Upper lobe of left lung (tissue), 6 donors: ENCODE data around the gene KCNQ4. TPM values are rescaled to one million over a fixed set of nuclear protein-coding genes. Genes with fewer than 3 reads are reported as not detected.

Source experiments
- ATAC-seq, 2 donors: fragments of 200-7000 bp; cut with Tn5 transposase; one replicate each; pipeline ENCODE4 v1.9.1; 2022; ENCODE audit warnings: mild to moderate bottlenecking in 2 of 2, moderate library complexity in 2 of 2; ENCODE audit not compliant: low FRiP score in 2 of 2
- DNase-seq, 2 donors: peaks; one replicate each; pipeline ENCODE4 v3.0.0-alpha.2; 2019 to 2020
- H3K27ac ChIP-seq, 4 donors: fragments of 200-600 bp; sonication (generic); one replicate each; pipeline ENCODE4 v1.5.1; 2016 to 2019
- H3K27me3 ChIP-seq, 4 donors: fragments of 200-600 bp; sonication (generic); one replicate each; pipeline ENCODE4 v1.5.1; 2017 to 2019
- H3K36me3 ChIP-seq, 4 donors: fragments of 200-600 bp; sonication (generic); one replicate each; pipeline ENCODE4 v1.5.1; 2016 to 2019
- H3K4me1 ChIP-seq, 4 donors: fragments of 200-600 bp; sonication (generic); one replicate each; pipeline ENCODE4 v1.5.1; 2018 to 2019
- H3K4me3 ChIP-seq, 4 donors: fragments of 200-600 bp; sonication (generic); one replicate each; pipeline ENCODE4 v1.5.1; 2017 to 2019; ENCODE audit warnings: mild to moderate bottlenecking in 2 of 4, moderate library complexity in 1 of 4
- H3K9me3 ChIP-seq, 4 donors: fragments of 200-600 bp; sonication (generic); one replicate each; pipeline ENCODE4 v1.5.1; 2018 to 2019
- CTCF ChIP-seq, 6 experiments: fragments of 450-650 bp in 4 of 6; fragments of 200-600 bp in 2 of 6; sonication (generic) in 2 of 6; IDR thresholded peaks; one replicate each; pipeline ENCODE4 v1.5.1; 2016 to 2019; ENCODE audit warnings: antibody characterized with exemption in 6 of 6
- EP300 ChIP-seq, 4 donors: sonication (generic); formaldehyde crosslinking; IDR thresholded peaks; one replicate each; pipeline ENCODE4 v1.5.1; 2017; ENCODE audit warnings: antibody characterized with exemption in 4 of 4, control low read depth in 2 of 4
- POLR2A ChIP-seq, 4 donors: fragments of 450-650 bp; IDR thresholded peaks; one replicate each; pipeline ENCODE4 v1.5.1; 2016 to 2017; ENCODE audit warnings: antibody characterized with exemption in 4 of 4, mild to moderate bottlenecking in 2 of 4
- POLR2AphosphoS5 ChIP-seq, 2 donors: sonication (generic); formaldehyde crosslinking; IDR thresholded peaks; one replicate each; pipeline ENCODE4 v1.5.1; 2017; ENCODE audit warnings: antibody characterized with exemption in 2 of 2
- WGBS, 2 donors: methylation state at CpG; one replicate each; pipeline ENCODE4 v1.1.5; 2017 to 2018; 5-methylcytosine and 5-hydroxymethylcytosine counted together
- total RNA-seq, 6 donors: library from RNA; depleted of rRNA in 4 of 6; stranded (reverse); fragments of >200 nt in 4 of 6; gene quantifications; one replicate each; pipeline versions ENCODE4 v1.1.0 to v1.2.1, GENCODE V29; 2016 to 2021
- donor health status: DM: no; HTN: no; CAD: no; lungs with moderate emphysema.
- donor health status: DM: no; HTN: yes; CAD: no; lungs with severe emphysema.

KCNQ4 gene
- total RNA-seq, 6 donors from 2014 or later, result 0.44 to 0.89 (median 0.60) TPM; not detected in 1

GRCh38 chr1:40739455-40740008 is 44.1 kb upstream of the KCNQ4 start:
- peaks cover 0 to 18% (median 10%) of the 10 kb centered on the region in 4 donors for H3K4me1 ChIP-seq
- peak overlapping the region in 2 of 4 donors; percentile 2 to 24 for H3K27ac ChIP-seq
- H3K36me3 ChIP-seq, result peaks cover 0 to 38% (median 13%) of the 10 kb centered on the region in 4 donors
- ATAC-seq, result no peak
- no peak overlapping the region for H3K4me3 ChIP-seq
- H3K9me3 ChIP-seq, result no peaks in the 10 kb centered on the region
- no peak for DNase-seq
- WGBS, 2 donors, result 93 to 98% methylated on average over 3 of the region's 3 CpGs
- no peaks in the 10 kb centered on the region for H3K27me3 ChIP-seq
- TF ChIP-seq EP300 (IDR thresholded peaks at IDR 0.05), result no peak
- TF ChIP-seq POLR2AphosphoS5 (IDR thresholded peaks at IDR 0.05), result no peak
- TF ChIP-seq CTCF (IDR thresholded peaks at IDR 0.05), result no peak
- no peak for TF ChIP-seq POLR2A (IDR thresholded peaks at IDR 0.05)

- ATAC-seq (no peak), DNase-seq (no peak)
- H3K36me3 ChIP-seq, result peaks cover 0 to 38% (median 13%) of the 10 kb centered on the region in 4 donors
- H3K4me1 ChIP-seq, result peaks cover 0 to 18% (median 10%) of the 10 kb centered on the region in 4 donors
- TF ChIP-seq POLR2A (IDR thresholded peaks at IDR 0.05) (no peak), POLR2AphosphoS5 (IDR thresholded peaks at IDR 0.05) (no peak), EP300 (IDR thresholded peaks at IDR 0.05) (no peak), CTCF (IDR thresholded peaks at IDR 0.05) (no peak)
- WGBS, 2 donors, result 53 to 64% methylated on average over 6 of the region's 6 CpGs
- no peaks in the 10 kb centered on the region for H3K27me3 ChIP-seq
- H3K4me3 ChIP-seq, result no peak overlapping the region
- no peaks in the 10 kb centered on the region for H3K9me3 ChIP-seq
- peak overlapping the region in 2 of 4 donors; percentile 2 to 24 for H3K27ac ChIP-seq
Observed at GRCh38 chr1:40740039-40740996, 43.3 kb upstream of the KCNQ4 start.

GRCh38 chr1:40740997-40741736 is 42.4 kb upstream of the KCNQ4 start:
- TF ChIP-seq POLR2AphosphoS5 (IDR thresholded peaks at IDR 0.05), result no peak
- TF ChIP-seq EP300 (IDR thresholded peaks at IDR 0.05), result no peak
- no peak for TF ChIP-seq POLR2A (IDR thresholded peaks at IDR 0.05)
- no peak for TF ChIP-seq CTCF (IDR thresholded peaks at IDR 0.05)
- no peak for DNase-seq
- H3K27ac ChIP-seq, result no peak overlapping the region
- H3K9me3 ChIP-seq, result no peaks in the 10 kb centered on the region
- peaks cover 0 to 18% (median 8%) of the 10 kb centered on the region in 4 donors for H3K4me1 ChIP-seq
- 93 to 95% methylated on average over 7 of the region's 7 CpGs for WGBS, 2 donors
- no peak overlapping the region for H3K4me3 ChIP-seq
- no peaks in the 10 kb centered on the region for H3K27me3 ChIP-seq
- peaks cover 0 to 38% (median 13%) of the 10 kb centered on the region in 4 donors for H3K36me3 ChIP-seq
- ATAC-seq, result no peak

- Histone ChIP-seq H3K27ac (peak overlapping the region in 1 of 4 donors; percentile 7), H3K4me1 (peaks cover 0 to 18% (median 7%) of the 10 kb centered on the region in 4 donors), H3K36me3 (peaks cover 0 to 42% (median 17%) of the 10 kb centered on the region in 4 donors), H3K4me3 (no peak overlapping the region), H3K9me3 (no peaks in the 10 kb centered on the region), H3K27me3 (no peaks in the 10 kb centered on the region)
- TF ChIP-seq EP300 (IDR thresholded peaks at IDR 0.05) (peak in 2 of 4 donors; percentile 23 to 58), CTCF (IDR thresholded peaks at IDR 0.05) (no peak), POLR2A (IDR thresholded peaks at IDR 0.05) (no peak), POLR2AphosphoS5 (IDR thresholded peaks at IDR 0.05) (no peak)
- ATAC-seq, result peak in 1 of 2 donors; percentile 37
- peak in 1 of 2 donors; percentile 30 for DNase-seq
- WGBS, 2 donors, result 70 to 79% methylated on average over 3 of the region's 3 CpGs
Observed at GRCh38 chr1:40742363-40743061, 41.1 kb upstream of the KCNQ4 start.
